Ovary (tissue), 3 donors: ENCODE results near the gene UBL4A.

Experiments
- CTCF ChIP-seq, 3 donors: fragments of 450-650 bp in 2 of 3; fragments of 200-600 bp in 1 of 3; IDR thresholded peaks; one replicate each; pipeline versions ENCODE4 v1.5.1 to v1.8.0; 2016 to 2022; ENCODE audit warnings: antibody characterized with exemption in 3 of 3, mild to moderate bottlenecking in 1 of 3
- POLR2A ChIP-seq: fragments of 450-650 bp; IDR thresholded peaks from one replicate; pipeline ENCODE4 v1.6.1; 2017; ENCODE audit warnings: antibody characterized with exemption, mild to moderate bottlenecking, moderate library complexity
- donor health status: DM: no; HTN: no; CAD: no.

GRCh38 chrX:154457491-154458115 lies 28.8 kb downstream of the UBL4A start:
- TF ChIP-seq CTCF (IDR thresholded peaks at IDR 0.05) = no peak
- TF ChIP-seq POLR2A = no peak
